Measurements from ENCODE around the gene SEL1L3. TPM values are rescaled to one million over a fixed set of nuclear protein-coding genes. Genes with fewer than 3 reads are reported as not detected.

SEL1L3 gene
- total RNA-seq, 1 donor, result 83.6 TPM

DNA sequence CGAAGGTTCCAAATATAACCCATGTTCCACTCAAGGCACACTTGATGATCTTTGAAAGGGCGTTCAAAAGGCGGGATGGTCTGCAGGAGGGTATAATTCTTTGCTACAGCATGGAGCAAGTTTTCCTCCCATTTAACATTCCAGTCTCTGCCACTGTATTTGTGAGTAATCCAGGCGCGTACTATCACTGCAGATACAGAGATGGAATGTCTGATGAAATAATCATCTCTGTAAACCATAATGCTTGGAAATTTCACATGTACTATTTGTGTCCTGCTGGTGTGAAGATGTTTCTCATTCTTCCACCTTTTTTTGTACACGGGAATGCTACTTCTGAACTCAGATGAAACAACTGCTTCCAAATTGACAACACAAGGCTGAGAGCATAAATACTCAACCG lies 15.5 kb downstream of the SEL1L3 start:
- H4K20me1 ChIP-seq (ENCODE audit: insufficient read depth, low read length), result peaks cover 3% of the 10 kb centered on the region
- H2AFZ ChIP-seq (ENCODE audit: low read length), result no peak overlapping the region
- no peak overlapping the region for H3K27ac ChIP-seq (ENCODE audit: low read depth, low read length)
- H3K4me2 ChIP-seq (ENCODE audit: insufficient read depth, low read length), result no peak overlapping the region
- TF ChIP-seq CTCF (IDR thresholded peaks at IDR 0.05; ENCODE audit: extremely low read depth, low read depth, low read length), result no peak
- H3K36me3 ChIP-seq (ENCODE audit: insufficient read depth, low read length), result peaks cover 9% of the 10 kb centered on the region
- H3K79me2 ChIP-seq (ENCODE audit: insufficient read depth, low read length), result peaks cover 39% of the 10 kb centered on the region
- H3K4me3 ChIP-seq (ENCODE audit: insufficient read depth, low read length), result no peak overlapping the region
- no peak for DNase-seq (ENCODE audit: insufficient read length, low spot score, missing footprints)
- no peaks in the 10 kb centered on the region for H3K27me3 ChIP-seq (ENCODE audit: insufficient read depth, low read length)
- no peaks in the 10 kb centered on the region for H3K9me3 ChIP-seq (ENCODE audit: low read depth, low read length)
- H3K4me1 ChIP-seq (ENCODE audit: insufficient read depth, low read length), result peaks cover 12% of the 10 kb centered on the region

DNA sequence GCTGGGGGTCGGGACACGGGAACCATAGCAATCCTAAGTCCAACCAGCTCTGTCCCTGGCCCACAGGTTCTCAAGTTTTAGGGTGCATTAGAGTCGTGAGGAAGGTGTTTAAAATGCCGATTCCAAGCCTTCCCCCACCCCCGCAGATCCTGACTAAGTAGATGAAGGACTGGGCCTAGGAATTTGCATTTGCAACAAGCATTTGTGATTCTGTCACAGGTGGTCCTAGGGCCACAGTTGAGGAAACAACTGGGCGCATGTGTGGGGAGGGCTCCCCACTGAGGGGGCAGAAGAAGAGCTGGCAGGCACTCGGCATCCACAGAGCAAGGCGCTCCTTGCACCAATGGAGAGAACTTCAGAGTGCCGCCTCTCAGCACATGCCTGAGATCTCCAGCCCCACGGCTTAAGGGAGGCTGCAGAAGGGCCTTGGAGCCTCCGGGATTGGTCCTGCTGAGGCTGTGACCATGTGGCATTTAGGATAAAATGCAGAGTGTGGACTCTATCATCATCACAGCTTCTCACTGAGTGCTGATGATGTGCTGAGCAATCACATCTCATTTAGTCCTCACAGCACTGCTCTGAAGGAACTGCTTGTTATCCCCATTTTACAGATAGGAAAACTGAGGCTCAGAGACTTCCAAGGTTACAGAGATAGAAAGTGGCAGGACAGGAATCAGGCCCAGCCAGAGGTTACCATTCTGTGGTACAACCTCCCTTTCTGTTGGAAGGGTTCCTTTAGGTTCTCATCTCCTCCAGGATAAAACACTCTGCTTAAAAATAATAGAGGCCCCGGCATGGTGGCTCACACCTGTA lies 16.7 kb downstream of the SEL1L3 start:
- Histone ChIP-seq H4K20me1 (ENCODE audit: insufficient read depth, low read length) (peaks cover 3% of the 10 kb centered on the region), H3K27ac (ENCODE audit: low read depth, low read length) (no peak overlapping the region), H3K4me1 (ENCODE audit: insufficient read depth, low read length) (peaks cover 12% of the 10 kb centered on the region), H3K36me3 (ENCODE audit: insufficient read depth, low read length) (peaks cover 9% of the 10 kb centered on the region), H2AFZ (ENCODE audit: low read length) (no peak overlapping the region), H3K4me2 (ENCODE audit: insufficient read depth, low read length) (no peak overlapping the region), H3K79me2 (ENCODE audit: insufficient read depth, low read length) (peaks cover 31% of the 10 kb centered on the region), H3K27me3 (ENCODE audit: insufficient read depth, low read length) (no peaks in the 10 kb centered on the region), H3K9me3 (ENCODE audit: low read depth, low read length) (no peaks in the 10 kb centered on the region), H3K4me3 (ENCODE audit: insufficient read depth, low read length) (no peak overlapping the region)
- no peak for DNase-seq (ENCODE audit: insufficient read length, low spot score, missing footprints)
- no peak for TF ChIP-seq CTCF (IDR thresholded peaks at IDR 0.05; ENCODE audit: extremely low read depth, low read depth, low read length)

GRCh38 chr4:25844961-25845712 lies 17.7 kb downstream of the SEL1L3 start:
- no peak overlapping the region for H3K27ac ChIP-seq (ENCODE audit: low read depth, low read length)
- no peak overlapping the region for H2AFZ ChIP-seq (ENCODE audit: low read length)
- H3K4me1 ChIP-seq (ENCODE audit: insufficient read depth, low read length), result peaks cover 12% of the 10 kb centered on the region
- H4K20me1 ChIP-seq (ENCODE audit: insufficient read depth, low read length), result peaks cover 2% of the 10 kb centered on the region
- no peaks in the 10 kb centered on the region for H3K27me3 ChIP-seq (ENCODE audit: insufficient read depth, low read length)
- H3K79me2 ChIP-seq (ENCODE audit: insufficient read depth, low read length), result peaks cover 26% of the 10 kb centered on the region
- no peak for TF ChIP-seq CTCF (IDR thresholded peaks at IDR 0.05; ENCODE audit: extremely low read depth, low read depth, low read length)
- no peak for DNase-seq (ENCODE audit: insufficient read length, low spot score, missing footprints)
- no peak overlapping the region for H3K4me2 ChIP-seq (ENCODE audit: insufficient read depth, low read length)
- H3K36me3 ChIP-seq (ENCODE audit: insufficient read depth, low read length), result peaks cover 9% of the 10 kb centered on the region
- H3K9me3 ChIP-seq (ENCODE audit: low read depth, low read length), result no peaks in the 10 kb centered on the region
- H3K4me3 ChIP-seq (ENCODE audit: insufficient read depth, low read length), result no peak overlapping the region

Measured in osteoblast (primary cell).